Uterus (tissue), 4 donors: ENCODE data around the gene STARD10. TPM values are rescaled to one million over a fixed set of nuclear protein-coding genes. Genes with fewer than 3 reads are reported as not detected.

ENCODE experiments used
- DNase-seq, 2 donors: peaks; one replicate each; pipeline ENCODE4 v3.0.0-alpha.2; 2019 to 2020
- H3K27ac ChIP-seq, 2 donors: fragments of 200-600 bp; sonication (generic); 1 replicate in 1 of 2; 2 replicates in 1 of 2; pipeline ENCODE4 v1.5.1; 2016 to 2018
- H3K27me3 ChIP-seq, 2 donors: fragments of 200-600 bp; sonication (generic); one replicate each; pipeline ENCODE4 v1.5.1; 2018 to 2019; ENCODE audit warnings: control low read depth in 1 of 2
- H3K36me3 ChIP-seq, 2 donors: fragments of 200-600 bp; sonication (generic); one replicate each; pipeline ENCODE4 v1.5.1; 2019; ENCODE audit warnings: control low read depth in 1 of 2
- H3K4me1 ChIP-seq, 2 donors: fragments of 200-600 bp; sonication (generic); one replicate each; pipeline ENCODE4 v1.5.1; 2018 to 2019; ENCODE audit warnings: control low read depth in 1 of 2
- H3K4me3 ChIP-seq, 2 donors: fragments of 200-600 bp; sonication (generic); 1 replicate in 1 of 2; 2 replicates in 1 of 2; pipeline ENCODE4 v1.5.1; 2018 to 2019; ENCODE audit warnings: mild to moderate bottlenecking in 1 of 2
- H3K9me3 ChIP-seq, 2 donors: fragments of 200-600 bp; sonication (generic); one replicate each; pipeline ENCODE4 v1.5.1; 2019; ENCODE audit warnings: control low read depth in 1 of 2
- POLR2A ChIP-seq, 2 donors: fragments of 450-650 bp; IDR thresholded peaks; one replicate each; pipeline ENCODE4 v1.6.1; 2016; ENCODE audit warnings: antibody characterized with exemption in 2 of 2, mild to moderate bottlenecking in 1 of 2, moderate library complexity in 1 of 2
- intact Hi-C: fragments of 100-400 bp; cut with DNase I; formaldehyde crosslinking; loops from one replicate; pipeline ENCODE4 v1.15.1; 2023; ENCODE audit warnings: low total_unique reads
- microRNA-seq: library from miRNA; unstranded; fragments of <30 nt; microRNA quantifications from one replicate; pipeline ENCODE4, GENCODE V29; 2016; ENCODE audit warnings: borderline microRNAs expressed, borderline replicate concordance
- small RNA-seq: library from RNA; depleted of rRNA; stranded (forward); fragments of <200 nt; gene quantifications from one replicate; pipeline ENCODE3, GENCODE V24; 2016
- total RNA-seq, 4 donors: library from RNA; depleted of rRNA in 3 of 4; stranded (reverse); fragments of >200 nt in 3 of 4; gene quantifications; one replicate each; pipeline versions ENCODE4 v1.1.0 to v1.2.4, GENCODE V29; 2014 to 2023
- TF ChIP-seq, protein P1 (sequence below), 4 experiments: fragments of 200-600 bp in 2 of 4; fragments of 450-650 bp in 2 of 4; sonication (generic) in 2 of 4; IDR thresholded peaks; one replicate each; pipeline ENCODE4 v1.5.1; 2016 to 2019; ENCODE audit warnings: antibody characterized with exemption in 4 of 4, mild to moderate bottlenecking in 2 of 4, moderate library complexity in 1 of 4
- donor health status: DM: yes; HTN: yes; CAD: no.

STARD10 gene
- total RNA-seq, 4 donors from 2014 or later: 19.1 to 85.3 (median 53.0) TPM

DNA sequence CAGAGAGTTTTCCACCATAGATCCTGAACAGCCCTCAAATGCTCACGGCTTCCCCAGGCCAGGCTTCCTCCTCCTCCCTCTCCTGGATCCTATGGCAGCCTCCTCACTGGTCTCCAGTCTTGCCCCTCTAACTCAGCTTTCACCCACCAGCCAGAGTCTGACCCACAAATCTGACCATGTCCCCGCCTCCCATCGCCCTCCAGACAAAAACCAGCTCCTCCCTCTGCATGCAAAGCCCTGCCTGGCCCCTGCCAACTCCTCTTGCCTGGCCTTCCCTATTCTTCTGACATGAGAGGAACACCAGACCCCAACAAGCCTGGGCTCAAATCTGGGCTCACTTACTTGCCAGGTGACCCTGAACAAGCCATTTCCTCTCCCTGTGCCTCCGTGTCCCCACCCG lies 87.3 kb downstream of the STARD10 start:
- Histone ChIP-seq H3K9me3 (no peaks in the 10 kb centered on the region), H3K4me3 (no peak overlapping the region), H3K27ac (no peak overlapping the region), H3K4me1 (peaks cover 13 to 18% of the 10 kb centered on the region in 2 donors), H3K27me3 (no peaks in the 10 kb centered on the region), H3K36me3 (no peaks in the 10 kb centered on the region)
- no peak for TF ChIP-seq POLR2A (IDR thresholded peaks at IDR 0.05)
- TF ChIP-seq, protein P1, sequence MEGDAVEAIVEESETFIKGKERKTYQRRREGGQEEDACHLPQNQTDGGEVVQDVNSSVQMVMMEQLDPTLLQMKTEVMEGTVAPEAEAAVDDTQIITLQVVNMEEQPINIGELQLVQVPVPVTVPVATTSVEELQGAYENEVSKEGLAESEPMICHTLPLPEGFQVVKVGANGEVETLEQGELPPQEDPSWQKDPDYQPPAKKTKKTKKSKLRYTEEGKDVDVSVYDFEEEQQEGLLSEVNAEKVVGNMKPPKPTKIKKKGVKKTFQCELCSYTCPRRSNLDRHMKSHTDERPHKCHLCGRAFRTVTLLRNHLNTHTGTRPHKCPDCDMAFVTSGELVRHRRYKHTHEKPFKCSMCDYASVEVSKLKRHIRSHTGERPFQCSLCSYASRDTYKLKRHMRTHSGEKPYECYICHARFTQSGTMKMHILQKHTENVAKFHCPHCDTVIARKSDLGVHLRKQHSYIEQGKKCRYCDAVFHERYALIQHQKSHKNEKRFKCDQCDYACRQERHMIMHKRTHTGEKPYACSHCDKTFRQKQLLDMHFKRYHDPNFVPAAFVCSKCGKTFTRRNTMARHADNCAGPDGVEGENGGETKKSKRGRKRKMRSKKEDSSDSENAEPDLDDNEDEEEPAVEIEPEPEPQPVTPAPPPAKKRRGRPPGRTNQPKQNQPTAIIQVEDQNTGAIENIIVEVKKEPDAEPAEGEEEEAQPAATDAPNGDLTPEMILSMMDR (IDR thresholded peaks at IDR 0.05): no peak
- intact Hi-C loops: no loop called here
- no peak for DNase-seq

DNA sequence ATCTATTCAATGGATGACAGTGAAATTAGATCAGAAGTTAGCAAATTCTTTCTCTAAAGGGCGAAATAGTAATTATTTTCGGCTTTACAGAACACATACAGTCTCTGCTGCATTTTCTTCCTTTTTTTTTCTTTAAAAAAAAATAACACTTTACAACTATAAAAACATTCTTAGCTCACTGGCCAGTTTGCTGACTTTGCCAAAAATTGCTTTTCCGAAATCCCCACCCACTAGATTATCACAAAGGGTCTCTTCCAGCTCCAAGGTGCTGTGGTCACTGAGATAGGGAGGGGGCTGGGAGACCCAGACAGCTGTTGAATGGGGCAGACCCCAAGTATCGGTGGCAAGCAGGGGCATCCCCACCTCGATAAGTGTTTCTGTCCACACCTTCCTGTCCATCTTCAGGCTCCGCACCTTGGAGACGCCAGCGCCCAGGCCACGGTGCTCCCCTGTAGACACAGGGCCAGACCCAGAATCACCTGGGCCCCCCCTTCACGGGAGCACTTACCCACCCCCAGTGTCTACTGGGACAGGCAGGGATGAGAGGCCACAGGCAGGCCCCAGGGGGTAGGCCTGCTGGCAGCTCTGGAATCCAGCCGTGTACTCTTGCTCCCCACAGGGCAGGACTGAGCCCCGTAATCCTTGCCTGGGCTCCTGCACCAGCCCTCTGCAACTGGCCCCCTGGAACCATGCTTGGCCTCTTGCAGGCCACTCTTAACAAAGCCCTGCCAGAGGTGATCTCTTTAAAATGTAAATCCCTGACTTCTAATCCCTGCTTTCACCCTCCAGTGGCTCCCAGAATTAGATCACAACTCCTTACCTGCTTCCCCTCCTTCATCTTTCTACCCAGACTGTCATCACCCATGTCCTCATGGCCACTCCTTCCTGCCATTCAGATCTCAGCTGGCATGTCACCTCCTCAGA lies 88.1 kb downstream of the STARD10 start:
- Histone ChIP-seq H3K9me3 (no peaks in the 10 kb centered on the region), H3K36me3 (no peaks in the 10 kb centered on the region), H3K4me3 (no peak overlapping the region), H3K4me1 (peaks cover 13 to 18% of the 10 kb centered on the region in 2 donors), H3K27ac (no peak overlapping the region), H3K27me3 (no peaks in the 10 kb centered on the region)
- no peak for DNase-seq
- intact Hi-C loops: no loop called here
- TF ChIP-seq, protein P1 (IDR thresholded peaks at IDR 0.05): no peak
- no peak for TF ChIP-seq POLR2A (IDR thresholded peaks at IDR 0.05)

- Histone ChIP-seq H3K27me3 (no peaks in the 10 kb centered on the region), H3K9me3 (no peaks in the 10 kb centered on the region), H3K36me3 (no peaks in the 10 kb centered on the region), H3K27ac (peak overlapping the region; percentile 79 to 81), H3K4me3 (no peak overlapping the region), H3K4me1 (peaks cover 13 to 18% of the 10 kb centered on the region in 2 donors)
- intact Hi-C loops: no loop called here
- DNase-seq: no peak
- TF ChIP-seq, protein P1 (IDR thresholded peaks at IDR 0.05): no peak
- no peak for TF ChIP-seq POLR2A (IDR thresholded peaks at IDR 0.05)
These were observed 89.0 kb downstream of the STARD10 start for GRCh38 chr11:72704783-72705265.

Small RNA genes lying within 50 kb of the gene (microRNA-seq; reads per million reads assigned to microRNA genes)
- gene MIR4692: not detected

Small RNA genes lying within 50 kb of the gene (small RNA-seq; reads per million reads assigned to genes)
- not detected for gene MIR4692
- not detected for gene RF00019

Other genes starting within 250 kb of the STARD10 start
- gene PDE2A, start 119.6 kb downstream of the STARD10 start, total RNA-seq: 100 to 1,000 TPM in 2 of 4 donors, 10 to 100 TPM in 2; 13.8 to 185 (median 94.2) TPM
- gene ARAP1, start 41.6 kb downstream of the STARD10 start, total RNA-seq: 100 to 1,000 TPM in 1 of 4 donors, 10 to 100 TPM in 3; 21.3 to 222 (median 70.4) TPM
- gene ATG16L2, start 20.4 kb upstream of the STARD10 start, total RNA-seq: 10 to 100 TPM; 20.7 to 57.6 (median 32.3) TPM